K562 (cell line): Measurements from ENCODE around the gene BIVM. TPM values are rescaled to one million over a fixed set of nuclear protein-coding genes. Genes with fewer than 3 reads are reported as not detected.
A peak's percentile ranks its signal among the peaks of the same experiment; 100 is the strongest.

Experiments used
- BACH1 ChIP-seq: fragments of 200-800 bp; sonication (Bioruptor generic); IDR thresholded peaks from 2 replicates; pipeline ENCODE4 v1.6.1; 2016; ENCODE audit warnings: missing genetic modification characterization, missing compliant biosample characterization
- CBX8 ChIP-seq: fragments of 200-600 bp; sonication (generic); IDR thresholded peaks from 2 replicates; pipeline ENCODE4 v1.6.1; 2012; ENCODE audit warnings: borderline replicate concordance, mixed run types, low read depth, mild to moderate bottlenecking, moderate library complexity, mixed read lengths, low read length, control low read depth, inconsistent platforms; ENCODE audit not compliant: poor library complexity, severe bottlenecking; ENCODE audit errors: extremely low read depth
- HDAC8 ChIP-seq: fragments of 450-650 bp; IDR thresholded peaks from 2 replicates; pipeline ENCODE4 v1.6.1; 2016; ENCODE audit warnings: mild to moderate bottlenecking, missing genetic modification characterization, moderate library complexity, missing compliant biosample characterization
- KLF10 ChIP-seq: fragments of 250-450 bp; sonication (Bioruptor Pico); IDR thresholded peaks from 2 replicates; pipeline ENCODE4 v1.6.1; 2021; ENCODE audit warnings: matching md5 sums
- PCBP2 ChIP-seq: fragments of 200-400 bp; formaldehyde crosslinking; IDR thresholded peaks from 2 replicates; pipeline ENCODE4 v1.6.1; 2018; ENCODE audit warnings: low read length, low read depth, mild to moderate bottlenecking, moderate library complexity; ENCODE audit not compliant: poor library complexity, severe bottlenecking
- PRPF4 ChIP-seq: fragments of 200-400 bp; formaldehyde crosslinking; IDR thresholded peaks from one replicate; pipeline ENCODE4 v1.6.1; 2017; ENCODE audit warnings: low read length, low read depth, mild to moderate bottlenecking; ENCODE audit not compliant: insufficient read depth, poor library complexity, severe bottlenecking
- RBFOX2 ChIP-seq: fragments of 200-400 bp; formaldehyde crosslinking; IDR thresholded peaks from 2 replicates; pipeline ENCODE4 v1.6.1; 2017; ENCODE audit warnings: low read depth, mild to moderate bottlenecking, low read length, moderate library complexity
- SUPT5H ChIP-seq: fragments of 450-650 bp; IDR thresholded peaks from 2 replicates; pipeline ENCODE4 v1.6.1; 2016
- U2AF1 ChIP-seq: fragments of 200-400 bp; formaldehyde crosslinking; optimal IDR thresholded peaks from 2 replicates; pipeline ENCODE3; 2017; ENCODE audit warnings: mild to moderate bottlenecking, low read depth, low read length, moderate library complexity
- ZNF318 ChIP-seq, 2 experiments: fragments of 450-650 bp; IDR thresholded peaks; 2 replicates each; pipeline ENCODE4 v1.6.1; 2016; ENCODE audit warnings: mild to moderate bottlenecking in 2 of 2, borderline replicate concordance in 1 of 2, low read depth in 1 of 2, moderate library complexity in 1 of 2
- polyA plus RNA-seq, 8 experiments: library from polyadenylated mRNA; depleted of rRNA in 4 of 8; stranded (reverse) in 5 of 8; unstranded in 3 of 8; fragments of >200 nt; fragmentation: Nextera tagmentation in 2 of 8; fragmentation: Illumina TruSeq in 1 of 8; extraction: Ambion mirVana in 2 of 8; extraction: Trizol in 1 of 8; gene quantifications; 2 replicates each; pipeline versions ENCODE4 v1.2.1 to v1.2.3, GENCODE V29; 2011 to 2014; ENCODE audit warnings: inconsistent platforms in 1 of 8, missing spikeins in 1 of 8
- total RNA-seq, 7 experiments: library from RNA; depleted of rRNA in 6 of 7; stranded (reverse); fragments of >200 nt in 6 of 7; fragmentation: Illumina TruSeq in 2 of 7; extraction: Trizol in 2 of 7; gene quantifications; 2 replicates each; pipeline versions ENCODE4 v1.2.1 to v1.2.3, GENCODE V29; 2011 to 2021; ENCODE audit warnings: low replicate concordance in 1 of 7
- TF ChIP-seq, protein P1 (sequence below), 2 experiments: IDR thresholded peaks in 1 of 2; conservative IDR thresholded peaks in 1 of 2; 2 replicates each; pipeline ENCODE4 v1.6.1; 2016; ENCODE audit warnings: low read depth in 2 of 2, mild to moderate bottlenecking in 1 of 2, missing compliant biosample characterization in 1 of 2, missing genetic modification characterization in 1 of 2, moderate library complexity in 1 of 2
- TF ChIP-seq, protein P2 (sequence below): sonication (generic); formaldehyde crosslinking; IDR thresholded peaks from 2 replicates; pipeline ENCODE4 v1.9.0; 2022; ENCODE audit warnings: mild to moderate bottlenecking, missing genetic modification reagents

The BIVM gene
- total and polyA plus RNA-seq, 9 of the 15 experiments (the other 6 are each of a cell fraction or from before 2014, with no cell fraction given), result 3.6 to 23.1 (median 16.8) TPM

- TF ChIP-seq, protein P1, sequence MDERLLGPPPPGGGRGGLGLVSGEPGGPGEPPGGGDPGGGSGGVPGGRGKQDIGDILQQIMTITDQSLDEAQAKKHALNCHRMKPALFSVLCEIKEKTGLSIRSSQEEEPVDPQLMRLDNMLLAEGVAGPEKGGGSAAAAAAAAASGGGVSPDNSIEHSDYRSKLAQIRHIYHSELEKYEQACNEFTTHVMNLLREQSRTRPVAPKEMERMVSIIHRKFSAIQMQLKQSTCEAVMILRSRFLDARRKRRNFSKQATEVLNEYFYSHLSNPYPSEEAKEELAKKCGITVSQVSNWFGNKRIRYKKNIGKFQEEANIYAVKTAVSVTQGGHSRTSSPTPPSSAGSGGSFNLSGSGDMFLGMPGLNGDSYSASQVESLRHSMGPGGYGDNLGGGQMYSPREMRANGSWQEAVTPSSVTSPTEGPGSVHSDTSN (CRISPR knock-in tag; IDR thresholded peaks at IDR 0.05; ENCODE audit: low read depth), result no peak
- TF ChIP-seq, protein P1 (tag; conservative IDR thresholded peaks at IDR 0.05; ENCODE audit: low read depth), result no peak
- TF ChIP-seq PCBP2 (no peak), BACH1 (no peak), CBX8 (no peak), PRPF4 (no peak), U2AF1 (peak; percentile 14), KLF10 (CRISPR knock-in tag) (no peak), RBFOX2 (peak; percentile 87), ZNF318 (IDR thresholded peaks at IDR 0.05; ENCODE audit: borderline replicate concordance in 1 of 2, low read depth in 1 of 2) (no peak), HDAC8 (no peak), SUPT5H (peak; percentile 47; the same call in 1 of the 2 replicates)
- TF ChIP-seq, protein P2, sequence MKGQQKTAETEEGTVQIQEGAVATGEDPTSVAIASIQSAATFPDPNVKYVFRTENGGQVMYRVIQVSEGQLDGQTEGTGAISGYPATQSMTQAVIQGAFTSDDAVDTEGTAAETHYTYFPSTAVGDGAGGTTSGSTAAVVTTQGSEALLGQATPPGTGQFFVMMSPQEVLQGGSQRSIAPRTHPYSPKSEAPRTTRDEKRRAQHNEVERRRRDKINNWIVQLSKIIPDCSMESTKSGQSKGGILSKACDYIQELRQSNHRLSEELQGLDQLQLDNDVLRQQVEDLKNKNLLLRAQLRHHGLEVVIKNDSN (CRISPR knock-in tag), result no peak
Measured at GRCh38 chr13:102800145-102801041, 1.5 kb downstream of the BIVM start (continued).
